Measurements from ENCODE around the gene ARHGEF17.

Gene ARHGEF17

GRCh38 chr11:73393011-73393380 is 84.9 kb downstream of the ARHGEF17 start:
- no peak; the same call in 2 of the 3 replicates for ATAC-seq

GRCh38 chr11:73393479-73394415 is 85.7 kb downstream of the ARHGEF17 start:
- TF ChIP-seq ISL1 (CRISPR knock-in tag; IDR thresholded peaks at IDR 0.05) (no peak), POU6F1 (CRISPR knock-in tag; IDR thresholded peaks at IDR 0.05; ENCODE audit: borderline replicate concordance, low read depth) (no peak), PPARA (CRISPR knock-in tag; IDR thresholded peaks at IDR 0.05; ENCODE audit: borderline replicate concordance) (no peak), ZC3H10 (CRISPR knock-in tag; IDR thresholded peaks at IDR 0.05) (no peak), TSHZ2 (CRISPR knock-in tag; IDR thresholded peaks at IDR 0.05) (no peak), RARB (CRISPR knock-in tag; IDR thresholded peaks at IDR 0.05) (no peak), BACH2 (CRISPR knock-in tag; IDR thresholded peaks at IDR 0.05; ENCODE audit: borderline replicate concordance) (no peak), CSDC2 (CRISPR knock-in tag; IDR thresholded peaks at IDR 0.05) (no peak), PATZ1 (CRISPR knock-in tag; IDR thresholded peaks at IDR 0.05; ENCODE audit: borderline replicate concordance) (no peak), CSRNP3 (CRISPR knock-in tag; IDR thresholded peaks at IDR 0.05) (no peak), ZNF8 (CRISPR knock-in tag; IDR thresholded peaks at IDR 0.05) (no peak)

More at GRCh38 chr11:73393011-73393380, 84.9 kb downstream of the ARHGEF17 start:
- TF ChIP-seq PPARA (CRISPR knock-in tag; IDR thresholded peaks at IDR 0.05; ENCODE audit: borderline replicate concordance) (no peak), ISL1 (CRISPR knock-in tag; IDR thresholded peaks at IDR 0.05) (no peak), RARB (CRISPR knock-in tag; IDR thresholded peaks at IDR 0.05) (no peak), CSRNP3 (CRISPR knock-in tag; IDR thresholded peaks at IDR 0.05) (no peak), CSDC2 (CRISPR knock-in tag; IDR thresholded peaks at IDR 0.05) (no peak), OSR1 (CRISPR knock-in tag; IDR thresholded peaks at IDR 0.05) (no peak), ARNTL (CRISPR knock-in tag; IDR thresholded peaks at IDR 0.05; ENCODE audit: borderline replicate concordance, low read depth) (no peak), GLIS3 (CRISPR knock-in tag; IDR thresholded peaks at IDR 0.05) (no peak), ZFP30 (CRISPR knock-in tag; IDR thresholded peaks at IDR 0.05) (no peak), ZNF8 (CRISPR knock-in tag; IDR thresholded peaks at IDR 0.05) (no peak), ESRRG (CRISPR knock-in tag; IDR thresholded peaks at IDR 0.05) (no peak), TSHZ2 (CRISPR knock-in tag; IDR thresholded peaks at IDR 0.05) (no peak)

More at GRCh38 chr11:73393479-73394415, 85.7 kb downstream of the ARHGEF17 start:
- peak; percentile 92 for ATAC-seq

Measured in SK-N-SH treated with all-trans-retinoic acid at 6 μM for 48 hours (cell line).